BJ (cell line): ENCODE measurements around the gene ITPKB. TPM values are rescaled to one million over a fixed set of nuclear protein-coding genes. Genes with fewer than 3 reads are reported as not detected.
A peak's percentile ranks its signal among the peaks of the same experiment; 100 is the strongest.

Experiments used
- CTCF ChIA-PET: fragments of 350-600 bp; formaldehyde crosslinking; extraction: SDS; loops from one replicate; lab custom pipeline; 2021; ENCODE audit warnings: antibody characterized with exemption, inconsistent platforms; lab: Yijun Ruan, JAX
- POLR2A ChIA-PET: fragments of 300-600 bp; sonication (Branson Sonifier 250); formaldehyde crosslinking; extraction: SDS; loops from one replicate; lab custom pipeline; 2021; ENCODE audit warnings: antibody characterized with exemption; lab: Charles Lee
- DNase-seq: peaks from one replicate; pipeline ENCODE4 v3.0.0-alpha.2; 2011; ENCODE audit warnings: low read depth
- H3K27me3 ChIP-seq: 2 replicates; pipeline ENCODE4 v1.6.0; 2011; ENCODE audit warnings: low read length; ENCODE audit not compliant: control insufficient read depth, insufficient read depth
- H3K36me3 ChIP-seq: 2 replicates; pipeline ENCODE4 v1.5.1; 2011; ENCODE audit warnings: low read length; ENCODE audit not compliant: control insufficient read depth, insufficient read depth
- H3K4me3 ChIP-seq: 2 replicates; pipeline ENCODE4 v1.5.1; 2011; ENCODE audit warnings: low read depth, mild to moderate bottlenecking, control low read depth, low read length
- polyA minus RNA-seq: library from RNA; depleted of rRNA, polyadenylated mRNA; stranded (reverse); fragments of >200 nt; gene quantifications from 2 replicates; pipeline ENCODE4 v1.2.3, GENCODE V29; 2011; rRNA and poly(A)+ RNA removed
- polyA plus RNA-seq: library from polyadenylated mRNA; depleted of rRNA; stranded (reverse); fragments of >200 nt; gene quantifications from 2 replicates; pipeline ENCODE4 v1.2.3, GENCODE V29; 2011; rRNA removed
- TF ChIP-seq, protein P1 (sequence below): IDR thresholded peaks from 2 replicates; pipeline ENCODE4 v1.5.1; 2011; ENCODE audit warnings: low read depth, mild to moderate bottlenecking, control low read depth, inconsistent platforms, low read length, moderate library complexity; ENCODE audit not compliant: insufficient read depth

ITPKB gene
- polyA plus RNA-seq (1.3 and 1.4 TPM in 2 replicates), polyA minus RNA-seq (4.1 TPM in 2 replicates)

DNA sequence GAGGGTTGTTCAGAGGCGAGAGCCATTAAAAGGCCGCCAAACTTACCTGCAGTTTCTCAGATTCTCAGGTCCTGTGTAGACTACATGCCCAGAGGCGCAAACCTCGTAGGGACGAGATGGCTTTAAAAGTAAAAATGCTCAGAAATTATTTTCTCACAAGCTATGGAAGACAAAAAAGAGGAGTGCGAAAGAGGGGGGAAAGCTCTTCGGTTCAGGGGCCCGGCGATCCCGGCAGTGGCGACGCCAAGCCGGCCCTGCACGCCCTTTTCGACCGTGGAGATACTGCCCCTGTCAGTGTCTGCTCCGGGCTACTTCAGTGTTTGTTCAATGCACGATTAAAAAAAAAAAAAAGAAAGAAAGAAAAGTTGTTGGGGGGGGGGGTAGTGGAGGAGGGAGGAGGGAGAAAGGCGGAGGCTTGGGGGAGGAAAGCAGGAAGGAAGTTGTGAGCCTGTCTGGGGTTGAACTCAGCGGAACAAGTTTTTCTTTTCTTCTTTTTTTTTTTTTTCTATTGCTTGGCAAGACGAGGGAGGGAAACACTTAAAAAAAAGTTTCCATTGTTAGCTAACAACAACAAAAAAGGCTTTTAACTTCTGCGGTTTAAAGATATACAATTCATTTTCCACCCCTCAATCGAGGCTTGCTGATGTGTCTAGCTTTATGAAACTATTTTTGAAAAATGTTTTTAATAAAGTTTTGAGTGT lies at the start of gene ITPKB:
Gene ITPKB (minus strand): TSS at position 288 of the 701 bp plus-strand sequence. CDS start 1,824 bp downstream, outside the sequence.
- TF ChIP-seq, protein P1, sequence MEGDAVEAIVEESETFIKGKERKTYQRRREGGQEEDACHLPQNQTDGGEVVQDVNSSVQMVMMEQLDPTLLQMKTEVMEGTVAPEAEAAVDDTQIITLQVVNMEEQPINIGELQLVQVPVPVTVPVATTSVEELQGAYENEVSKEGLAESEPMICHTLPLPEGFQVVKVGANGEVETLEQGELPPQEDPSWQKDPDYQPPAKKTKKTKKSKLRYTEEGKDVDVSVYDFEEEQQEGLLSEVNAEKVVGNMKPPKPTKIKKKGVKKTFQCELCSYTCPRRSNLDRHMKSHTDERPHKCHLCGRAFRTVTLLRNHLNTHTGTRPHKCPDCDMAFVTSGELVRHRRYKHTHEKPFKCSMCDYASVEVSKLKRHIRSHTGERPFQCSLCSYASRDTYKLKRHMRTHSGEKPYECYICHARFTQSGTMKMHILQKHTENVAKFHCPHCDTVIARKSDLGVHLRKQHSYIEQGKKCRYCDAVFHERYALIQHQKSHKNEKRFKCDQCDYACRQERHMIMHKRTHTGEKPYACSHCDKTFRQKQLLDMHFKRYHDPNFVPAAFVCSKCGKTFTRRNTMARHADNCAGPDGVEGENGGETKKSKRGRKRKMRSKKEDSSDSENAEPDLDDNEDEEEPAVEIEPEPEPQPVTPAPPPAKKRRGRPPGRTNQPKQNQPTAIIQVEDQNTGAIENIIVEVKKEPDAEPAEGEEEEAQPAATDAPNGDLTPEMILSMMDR = no peak
- peak within 1 kb of the TSS; percentile 56 for H3K4me3 ChIP-seq
- ChIA-PET CTCF (interaction anchor here (1.0 kb wide), 1 partner anchor 87 kb away, joined by 3 read pairs; no protein-coding TSS in a partner anchor), POLR2A (no interaction called here)
- H3K27me3 ChIP-seq = no peaks in the 10 kb centered on the region
- H3K36me3 ChIP-seq = peaks cover 5% of the 10 kb centered on the region
- no peak for DNase-seq

DNA sequence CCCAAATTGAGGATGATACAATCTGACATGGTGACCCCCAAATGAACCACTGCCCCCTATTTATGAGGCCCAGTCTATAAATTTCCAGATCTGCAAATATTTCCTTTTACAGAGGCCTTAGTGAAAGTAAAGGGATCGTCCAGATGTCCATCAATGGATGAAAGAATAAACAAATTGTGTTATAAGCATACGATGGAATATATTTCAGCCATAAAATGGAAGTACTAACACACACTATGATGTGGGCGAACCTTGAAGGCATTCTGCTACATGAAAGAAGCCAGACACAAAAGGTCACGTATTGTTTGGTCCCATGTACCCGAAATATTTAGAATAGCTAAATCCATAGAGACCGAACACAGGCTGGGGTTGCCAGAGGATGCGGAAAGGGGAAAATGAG lies 48.6 kb upstream of the ITPKB start:
- no peak for DNase-seq
- H3K36me3 ChIP-seq = no peaks in the 10 kb centered on the region
- ChIA-PET CTCF (no interaction called here), POLR2A (no interaction called here)
- H3K27me3 ChIP-seq = peaks cover 7% of the 10 kb centered on the region
- TF ChIP-seq, protein P1 = no peak
- no peak overlapping the region for H3K4me3 ChIP-seq

DNA sequence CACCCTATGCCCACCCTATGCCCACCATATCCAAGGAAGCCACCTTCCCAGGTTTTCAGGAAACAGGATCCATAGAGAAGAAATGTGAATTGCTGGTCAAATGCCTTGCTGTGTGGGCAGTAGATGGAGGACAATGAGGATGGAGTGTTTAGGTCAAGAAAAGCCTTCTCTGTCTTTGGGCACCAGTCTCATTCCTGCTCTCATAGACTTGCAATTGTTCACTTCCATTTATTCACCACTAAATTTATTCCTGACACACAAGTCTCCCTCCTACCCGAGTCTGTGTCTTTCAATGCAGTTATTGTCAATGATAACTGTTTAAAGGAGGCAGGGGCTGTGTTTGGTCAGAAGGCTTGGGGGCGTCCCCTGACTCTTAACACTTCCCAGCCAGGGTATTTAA lies 48.0 kb upstream of the ITPKB start:
- TF ChIP-seq, protein P1 = no peak
- ChIA-PET CTCF (no interaction called here), POLR2A (no interaction called here)
- DNase-seq = no peak
- no peaks in the 10 kb centered on the region for H3K36me3 ChIP-seq
- H3K27me3 ChIP-seq = peaks cover 7% of the 10 kb centered on the region
- H3K4me3 ChIP-seq = no peak overlapping the region

DNA sequence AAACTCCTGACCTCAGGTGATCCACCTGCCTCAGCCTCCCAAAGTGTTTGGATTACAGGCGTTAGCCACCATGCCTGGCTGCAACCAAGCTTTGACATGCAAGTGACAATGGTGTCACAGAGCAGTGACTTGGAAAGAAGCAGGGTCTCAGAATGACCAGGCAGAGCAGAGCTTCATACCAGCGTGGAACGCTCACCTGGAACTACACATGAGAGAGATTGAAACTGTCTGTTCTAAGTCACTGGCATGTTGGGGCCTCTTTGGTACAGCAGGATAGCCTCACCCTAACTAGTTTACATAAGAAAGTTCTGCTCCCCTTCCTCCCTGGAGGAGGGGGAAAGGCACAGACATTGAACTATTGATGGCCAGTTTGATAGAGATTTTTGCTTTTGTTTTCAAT lies 47.5 kb upstream of the ITPKB start:
- Histone ChIP-seq H3K36me3 (no peaks in the 10 kb centered on the region), H3K4me3 (no peak overlapping the region), H3K27me3 (peaks cover 7% of the 10 kb centered on the region)
- TF ChIP-seq, protein P1 = no peak
- ChIA-PET CTCF (no interaction called here), POLR2A (no interaction called here)
- DNase-seq = no peak

DNA sequence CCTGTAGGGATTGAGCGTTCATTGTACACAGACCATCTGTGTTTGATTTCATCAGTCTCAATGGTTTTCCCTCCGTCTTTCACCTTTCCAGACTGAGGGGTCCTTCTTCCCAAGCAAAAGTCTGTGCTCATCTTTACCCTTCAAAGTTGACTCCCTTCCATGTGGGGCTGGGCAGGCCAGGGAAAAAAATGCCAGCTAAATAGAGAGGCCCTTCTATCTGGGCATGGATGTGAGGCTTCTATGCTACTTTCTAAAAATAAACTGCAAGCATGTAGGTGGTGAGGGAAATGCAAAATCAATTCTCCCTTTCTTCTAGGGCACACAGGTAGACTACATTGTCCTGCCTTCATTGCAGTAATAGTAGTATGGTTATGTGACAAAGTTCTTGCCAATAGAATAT lies 46.7 kb upstream of the ITPKB start:
- no peak overlapping the region for H3K4me3 ChIP-seq
- TF ChIP-seq, protein P1 = no peak
- H3K27me3 ChIP-seq = peaks cover 7% of the 10 kb centered on the region
- ChIA-PET CTCF (interaction anchor here (1.2 kb wide), 2 partner anchors 7 to 22 kb away, joined by 4 to 5 read pairs; no protein-coding TSS in a partner anchor), POLR2A (no interaction called here)
- no peaks in the 10 kb centered on the region for H3K36me3 ChIP-seq
- DNase-seq = no peak
